HCT116 (cell line): ENCODE results near the gene CUX1. TPM values are rescaled to one million over a fixed set of nuclear protein-coding genes. Genes with fewer than 3 reads are reported as not detected.

Experiments used
- ATAC-seq: fragments of 200-7000 bp; cut with Tn5 transposase; 2 replicates; pipeline ENCODE4 v1.9.1; 2020; ENCODE audit warnings: mild to moderate bottlenecking, moderate library complexity
- BruUV-seq: library from RNA; stranded (reverse); fragments of 400-500 nt; replicated peaks from 2 replicates; lab custom pipeline; 2021; lab: Mats Ljungman, UMichigan
- CTCF ChIA-PET: fragments of 300-600 bp; sonication (Branson Sonifier 250); formaldehyde crosslinking; loops from one replicate; lab custom pipeline; 2021; ENCODE audit warnings: antibody characterized with exemption; lab: Charles Lee
- POLR2A ChIA-PET: fragments of 300-600, 350-600 bp; sonication (Branson Sonifier 250); formaldehyde crosslinking; loops from one replicate; lab custom pipeline; 2021; ENCODE audit warnings: antibody characterized with exemption; lab: Charles Lee
- RAD21 ChIA-PET, 2 experiments: fragments of 300-600 bp; sonication (Branson Sonifier 250); formaldehyde crosslinking; loops; one replicate each; lab custom pipeline; 2023; ENCODE audit warnings: low total read pairs in 2 of 2; ENCODE audit not compliant: uncharacterized antibody in 2 of 2, unreplicated experiment in 2 of 2, low non-redundant PET in 1 of 2; lab: Charles Lee
- DNase-seq: peaks from one replicate; pipeline ENCODE4 v3.0.0-alpha.2; 2010; ENCODE audit warnings: low read depth, low spot score
- H2AFZ ChIP-seq: fragments of 200-600 bp; shearing (Covaris generic), sonication (generic); 2 replicates; pipeline ENCODE4 v1.6.1; 2017; ENCODE audit warnings: low read depth, mixed run types, mixed read lengths, antibody characterized with exemption, low read length; ENCODE audit not compliant: poor library complexity, severe bottlenecking
- H3K27ac ChIP-seq: 2 replicates; pipeline ENCODE4 v1.5.1; 2012; ENCODE audit warnings: low read depth, low read length
- H3K27me3 ChIP-seq: fragments of 200-600 bp; sonication (generic); 2 replicates; pipeline ENCODE4 v1.6.1; 2016; ENCODE audit warnings: mixed run types, low read length, mixed read lengths; ENCODE audit not compliant: insufficient read depth
- H3K36me3 ChIP-seq, 2 experiments: fragments of 200-500 bp in 1 of 2; fragments of 200-600 bp in 1 of 2; sonication (Bioruptor generic) in 1 of 2; sonication (generic) in 1 of 2; 2 replicates each; pipeline versions ENCODE4 v1.5.1 to v1.6.1; 2014 to 2016; ENCODE audit warnings: low read length in 2 of 2, inconsistent platforms in 1 of 2, mixed read lengths in 1 of 2, mixed run types in 1 of 2; ENCODE audit not compliant: insufficient read depth in 2 of 2, control insufficient read depth in 1 of 2
- H3K4me1 ChIP-seq, 2 experiments: fragments of 200-600 bp in 1 of 2; sonication (generic) in 1 of 2; 2 replicates each; pipeline versions ENCODE4 v1.5.1 to v1.6.1; 2012 to 2017; ENCODE audit warnings: low read length in 2 of 2, inconsistent platforms in 1 of 2, mild to moderate bottlenecking in 1 of 2, mixed read lengths in 1 of 2, mixed run types in 1 of 2, moderate library complexity in 1 of 2; ENCODE audit not compliant: insufficient read depth in 2 of 2, control insufficient read depth in 1 of 2
- H3K4me2 ChIP-seq: fragments of 200-600 bp; sonication (generic); 2 replicates; pipeline ENCODE4 v1.6.1; 2017; ENCODE audit warnings: mixed run types, low read length, mixed read lengths
- H3K4me3 ChIP-seq, 2 experiments: fragments of 200-600 bp in 1 of 2; sonication (generic) in 1 of 2; replicated peaks in 1 of 2; 2 replicates each; pipeline ENCODE4 v1.5.1; 2011 to 2016; ENCODE audit warnings: low read length in 2 of 2, control low read depth in 1 of 2, low read depth in 1 of 2, mild to moderate bottlenecking in 1 of 2, mixed read lengths in 1 of 2, mixed run types in 1 of 2
- H3K79me2 ChIP-seq: fragments of 200-600 bp; sonication (generic); 2 replicates; pipeline ENCODE4 v1.6.1; 2017; ENCODE audit warnings: mild to moderate bottlenecking, mixed run types, low read length, moderate library complexity, mixed read lengths; ENCODE audit not compliant: insufficient read depth
- H3K9ac ChIP-seq: fragments of 200-600 bp; sonication (generic); 2 replicates; pipeline ENCODE4 v1.6.1; 2016; ENCODE audit warnings: low read length, mixed read lengths
- H3K9me2 ChIP-seq: fragments of 200-600 bp; sonication (generic), shearing (Covaris generic); 2 replicates; pipeline ENCODE4 v1.6.1; 2017; ENCODE audit warnings: mixed run types, mild to moderate bottlenecking, moderate library complexity; ENCODE audit not compliant: insufficient read depth
- H3K9me3 ChIP-seq, 2 experiments: fragments of 200-500 bp in 1 of 2; fragments of 200-600 bp in 1 of 2; sonication (Bioruptor generic) in 1 of 2; sonication (generic) in 1 of 2; 2 replicates each; pipeline ENCODE4 v1.6.1; 2014 to 2017; ENCODE audit warnings: low read length in 2 of 2, mixed read lengths in 2 of 2, inconsistent platforms in 1 of 2, low read depth in 1 of 2, mild to moderate bottlenecking in 1 of 2, mixed run types in 1 of 2, moderate library complexity in 1 of 2; ENCODE audit not compliant: control insufficient read depth in 1 of 2, insufficient read depth in 1 of 2
- H4K20me1 ChIP-seq: fragments of 200-600 bp; sonication (generic), shearing (Covaris generic); 2 replicates; pipeline ENCODE4 v1.6.1; 2017; ENCODE audit warnings: mixed run types, mild to moderate bottlenecking, moderate library complexity; ENCODE audit not compliant: insufficient read depth
- ATF3 ChIP-seq: IDR thresholded peaks from 2 replicates; pipeline ENCODE4 v1.6.1; 2012
- CTCF ChIP-seq, 3 experiments: fragments of 200-600 bp in 1 of 3; sonication (generic) in 1 of 3; IDR thresholded peaks in 2 of 3; conservative IDR thresholded peaks in 1 of 3; 2 replicates each; pipeline ENCODE4 v1.5.1; 2012 to 2017; ENCODE audit warnings: low read depth in 2 of 3, low read length in 2 of 3, antibody characterized with exemption in 1 of 3, borderline replicate concordance in 1 of 3, control low read depth in 1 of 3, mild to moderate bottlenecking in 1 of 3, mixed read lengths in 1 of 3, mixed run types in 1 of 3, moderate library complexity in 1 of 3; ENCODE audit not compliant: insufficient read depth in 1 of 3
- EGR1 ChIP-seq: IDR thresholded peaks from 2 replicates; pipeline ENCODE4 v1.6.1; 2012; ENCODE audit warnings: low read depth
- ELF1 ChIP-seq: IDR thresholded peaks from 2 replicates; pipeline ENCODE4 v1.6.1; 2012; ENCODE audit warnings: low read depth, borderline replicate concordance
- EZH2phosphoT487 ChIP-seq: fragments of 200-600 bp; IDR thresholded peaks from 2 replicates; pipeline ENCODE4 v1.6.1; 2018; ENCODE audit warnings: antibody characterized with exemption, borderline replicate concordance
- FOSL1 ChIP-seq: IDR thresholded peaks from 2 replicates; pipeline ENCODE4 v1.6.1; 2012; ENCODE audit warnings: low read depth
- POLR2A ChIP-seq: IDR thresholded peaks from 2 replicates; pipeline ENCODE4 v1.7.0; 2011; ENCODE audit warnings: borderline replicate concordance; ENCODE audit not compliant: insufficient read depth, insufficient read length; ENCODE audit errors: extremely low read depth
- POLR2AphosphoS5 ChIP-seq: IDR thresholded peaks from 2 replicates; pipeline ENCODE4 v1.6.1; 2011; ENCODE audit warnings: mild to moderate bottlenecking, low read depth, low read length, moderate library complexity
- RAD21 ChIP-seq: IDR thresholded peaks from 2 replicates; pipeline ENCODE4 v1.6.1; 2012; ENCODE audit warnings: low read depth, mild to moderate bottlenecking
- REST ChIP-seq: IDR thresholded peaks from 2 replicates; pipeline ENCODE4 v1.6.1; 2012; ENCODE audit warnings: low read depth
- TCF7L2 ChIP-seq: IDR thresholded peaks from 2 replicates; pipeline ENCODE4 v1.7.0; 2011; ENCODE audit warnings: borderline replicate concordance, inconsistent platforms; ENCODE audit not compliant: insufficient read depth, insufficient read length; ENCODE audit errors: extremely low read depth
- YY1 ChIP-seq: IDR thresholded peaks from 2 replicates; pipeline ENCODE4 v1.6.1; 2011; ENCODE audit warnings: low read length, low read depth, moderate library complexity, mild to moderate bottlenecking; ENCODE audit not compliant: insufficient replicate concordance; ENCODE audit errors: extremely low read depth
- ZBTB33 ChIP-seq: IDR thresholded peaks from 2 replicates; pipeline ENCODE4 v1.6.1; 2011; ENCODE audit warnings: mild to moderate bottlenecking, low read length, moderate library complexity; ENCODE audit not compliant: insufficient replicate concordance; ENCODE audit errors: extremely low read depth
- ZFX ChIP-seq: fragments of 450-650 bp; IDR thresholded peaks from 2 replicates; pipeline ENCODE4 v1.6.1; 2017
- intact Hi-C: fragments of 100-400 bp; cut with micrococcal nuclease; formaldehyde crosslinking; loops from 2 replicates; pipeline ENCODE4 v1.10.0; 2022
- total RNA-seq: library from RNA; stranded (reverse); gene quantifications from one replicate; pipeline ENCODE4 v1.2.1, GENCODE V29; 2021; ENCODE audit not compliant: unreplicated experiment

CUX1 gene
- total RNA-seq, 1 experiment from 2014 or later, result 68.9 TPM

- no TSS peak for BruUV-seq
- Histone ChIP-seq H3K27me3 (no peaks in the 10 kb centered on the region), H3K27ac (no peak overlapping the region), H3K9ac (no peak overlapping the region), H4K20me1 (no peaks in the 10 kb centered on the region), H3K79me2 (peaks cover 95% of the 10 kb centered on the region), H2AFZ (no peak overlapping the region), H3K36me3 (no peaks in the 10 kb centered on the region), H3K9me3 (peaks cover 0 to 20% of the 10 kb centered on the region in 2 experiments; a peak in 2 of 4 replicates), H3K4me2 (no peak overlapping the region), H3K4me1 (no peaks in the 10 kb centered on the region), H3K4me3 (no peak overlapping the region), H3K9me2 (no peaks in the 10 kb centered on the region)
- intact Hi-C loops, result no loop called here
- TF ChIP-seq CTCF (IDR thresholded peaks at IDR 0.05 in 2 of 3, conservative IDR thresholded peaks at IDR 0.05 in 1 of 3; ENCODE audit: borderline replicate concordance in 1 of 3, insufficient read depth in 1 of 3, low read depth in 2 of 3, low read length in 2 of 3) (no peak), ATF3 (no peak), POLR2AphosphoS5 (no peak), FOSL1 (no peak), ZBTB33 (no peak), EZH2phosphoT487 (no peak), REST (no peak), POLR2A (no peak), TCF7L2 (no peak), YY1 (no peak), RAD21 (no peak), EGR1 (no peak), ZFX (no peak), ELF1 (no peak)
- DNase-seq (no peak), ATAC-seq (no peak)
- ChIA-PET CTCF (no interaction called here), POLR2A (interaction anchor here (0.6 kb wide), 1 partner anchor 11 kb away, joined by 5 read pairs; no protein-coding TSS in a partner anchor), RAD21 (no interaction called here)
Measured at GRCh38 chr7:101846800-101847538, 29.5 kb downstream of the CUX1 start.
